Measurements from ENCODE around the gene GTPBP2.

The GTPBP2 gene

DNA sequence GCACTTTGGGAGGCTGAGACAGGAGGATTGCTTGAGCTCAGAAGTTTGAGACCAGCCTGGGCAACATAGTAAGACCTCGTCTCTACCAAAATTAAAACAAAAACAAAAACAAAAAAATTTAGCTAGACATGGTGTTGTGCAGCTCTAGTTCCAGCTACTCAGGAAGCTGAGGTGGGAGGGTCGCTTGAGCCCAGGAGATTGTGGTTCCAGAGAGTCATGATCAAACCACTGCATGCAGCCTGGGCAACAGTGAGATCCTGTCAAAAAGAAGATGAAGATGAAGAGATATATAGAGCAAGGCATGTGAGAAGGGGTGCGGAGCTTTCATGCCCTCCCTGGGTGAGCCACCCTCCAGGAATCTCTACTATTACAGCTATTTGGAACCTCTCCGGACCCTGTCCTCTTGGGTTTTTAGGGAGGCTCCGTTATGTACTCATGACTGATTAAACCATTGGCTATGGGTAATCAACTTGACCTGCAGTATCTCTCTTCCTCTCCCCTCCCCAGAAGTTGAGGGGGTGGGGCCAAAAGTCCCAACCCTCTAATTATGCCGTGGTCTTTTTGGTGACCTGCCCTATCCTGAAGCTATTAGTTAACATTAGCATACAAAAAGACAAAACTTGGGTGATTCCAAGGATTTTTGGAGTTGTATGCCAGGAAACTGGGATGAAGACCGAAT, 44.0 kb downstream of the GTPBP2 start:
- H3K27ac Mint-ChIP-seq: peak overlapping the region; percentile 81
- H3K4me3 Mint-ChIP-seq: peak overlapping the region; percentile 45
- H3K9me3 Mint-ChIP-seq (ENCODE audit: low read depth): no peaks in the 10 kb centered on the region
- H3K4me1 Mint-ChIP-seq (ENCODE audit: low read depth): peaks cover 27% of the 10 kb centered on the region
- H3K36me3 Mint-ChIP-seq: peaks cover 7% of the 10 kb centered on the region
- H3K27me3 Mint-ChIP-seq: no peaks in the 10 kb centered on the region

GRCh38 chr6:43582911-43583310, 46.2 kb downstream of the GTPBP2 start:
- H3K4me3 Mint-ChIP-seq: no peak overlapping the region
- H3K4me1 Mint-ChIP-seq (ENCODE audit: low read depth): peaks cover 41% of the 10 kb centered on the region
- no peaks in the 10 kb centered on the region for H3K27me3 Mint-ChIP-seq
- H3K36me3 Mint-ChIP-seq: peaks cover 3% of the 10 kb centered on the region
- no peaks in the 10 kb centered on the region for H3K9me3 Mint-ChIP-seq (ENCODE audit: low read depth)
- H3K27ac Mint-ChIP-seq: no peak overlapping the region

- Mint-ChIP-seq H3K27ac (no peak overlapping the region), H3K4me1 (ENCODE audit: low read depth) (peaks cover 38% of the 10 kb centered on the region), H3K4me3 (peak overlapping the region; percentile 75), H3K27me3 (no peaks in the 10 kb centered on the region), H3K9me3 (ENCODE audit: low read depth) (no peaks in the 10 kb centered on the region), H3K36me3 (no peaks in the 10 kb centered on the region)
Observed at GRCh38 chr6:43579171-43579570, 49.9 kb downstream of the GTPBP2 start.

GRCh38 chr6:43578748-43579147, 50.3 kb downstream of the GTPBP2 start:
- Mint-ChIP-seq H3K4me1 (ENCODE audit: low read depth) (peaks cover 34% of the 10 kb centered on the region), H3K27ac (peak overlapping the region; percentile 13), H3K36me3 (no peaks in the 10 kb centered on the region), H3K4me3 (peak overlapping the region; percentile 75), H3K9me3 (ENCODE audit: low read depth) (no peaks in the 10 kb centered on the region), H3K27me3 (no peaks in the 10 kb centered on the region)

DNA sequence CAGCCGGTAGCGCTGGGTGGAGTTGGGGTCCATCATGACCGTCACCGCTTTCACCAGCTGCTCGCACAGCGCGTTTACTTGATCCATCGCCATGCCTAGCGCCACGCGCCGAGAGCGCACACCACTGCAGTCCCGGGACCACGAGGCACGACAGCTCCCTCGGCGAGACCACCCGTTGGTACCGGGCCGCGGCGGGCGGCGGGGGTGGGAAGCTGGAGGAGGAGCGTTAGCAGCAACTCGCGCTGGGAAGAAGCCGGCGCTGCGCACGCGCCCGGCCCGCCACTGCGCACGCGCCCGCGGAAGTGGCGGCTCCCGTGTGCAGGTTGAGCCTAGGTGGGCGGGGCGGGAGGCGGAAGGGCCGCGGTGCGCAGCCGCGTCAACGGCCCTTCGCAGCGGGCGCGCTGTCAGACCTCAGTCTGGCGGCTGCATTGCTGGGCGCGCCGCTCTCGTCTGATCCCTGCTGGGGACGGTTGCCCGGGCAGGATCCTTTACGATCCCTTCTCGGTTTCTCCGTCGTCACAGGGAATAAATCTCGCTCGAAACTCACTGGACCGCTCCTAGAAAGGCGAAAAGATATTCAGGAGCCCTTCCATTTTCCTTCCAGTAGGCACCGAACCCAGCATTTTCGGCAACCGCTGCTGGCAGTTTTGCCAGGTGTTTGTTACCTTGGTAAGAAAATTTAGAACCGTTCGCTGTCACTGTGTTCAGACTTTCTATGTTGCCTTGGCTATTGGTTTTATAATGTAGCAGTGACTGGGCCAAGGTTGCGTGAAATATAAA, 53.1 kb downstream of the GTPBP2 start, which contains the start of the genes POLH and XPO5:
TSS of gene POLH (plus strand) at position 414 of the 780 bp plus-strand sequence. CDS start 6,135 bp downstream, outside the sequence.
TSS of gene XPO5 (minus strand) at position 267 of the 780 bp plus-strand sequence. CDS start at position 93, 174 bp downstream.
- H3K27ac Mint-ChIP-seq: peak within 1 kb of the TSS; percentile 89
- no peaks in the 10 kb centered on the region for H3K9me3 Mint-ChIP-seq (ENCODE audit: low read depth)
- peaks cover 36% of the 10 kb centered on the region for H3K4me1 Mint-ChIP-seq (ENCODE audit: low read depth)
- H3K27me3 Mint-ChIP-seq: no peaks in the 10 kb centered on the region
- H3K4me3 Mint-ChIP-seq: peak within 1 kb of the TSS; percentile 98
- peaks cover 6% of the 10 kb centered on the region for H3K36me3 Mint-ChIP-seq

DNA sequence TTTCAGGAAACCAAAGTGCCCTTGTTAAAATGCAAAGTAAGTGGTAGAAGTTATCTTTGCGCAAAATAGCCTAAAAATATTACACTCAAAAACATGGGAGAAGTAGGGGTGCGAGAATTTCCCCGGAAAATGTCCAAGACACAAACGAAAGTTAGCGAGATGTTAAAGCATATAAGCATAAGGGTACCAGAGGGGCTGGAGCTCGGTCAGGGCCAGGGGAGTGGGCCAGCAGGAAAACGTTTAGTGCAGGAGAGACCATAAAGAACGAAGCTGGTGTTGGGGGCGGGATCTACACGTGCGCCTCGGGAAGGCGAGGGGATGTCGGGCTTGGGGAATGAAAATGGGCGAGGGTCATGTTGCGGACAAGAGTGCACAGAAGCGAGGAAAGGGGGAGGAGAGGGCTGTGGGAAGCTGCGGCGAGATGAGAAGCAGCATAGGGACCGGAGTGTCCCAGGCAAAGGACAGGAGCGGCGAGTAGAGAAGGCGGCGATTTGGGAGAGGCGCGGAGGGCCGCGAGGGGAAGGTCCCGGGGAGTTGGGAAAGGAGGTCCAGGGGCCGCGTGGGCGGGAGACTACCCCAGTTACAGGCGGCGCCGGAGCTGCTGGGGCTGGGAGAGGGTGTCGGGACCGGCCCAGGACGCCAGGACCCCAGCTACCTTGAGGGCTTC, 53.8 kb downstream of the GTPBP2 start:
- H3K9me3 Mint-ChIP-seq (ENCODE audit: low read depth): no peaks in the 10 kb centered on the region
- peak overlapping the region; percentile 89 for H3K27ac Mint-ChIP-seq
- H3K4me1 Mint-ChIP-seq (ENCODE audit: low read depth): peaks cover 39% of the 10 kb centered on the region
- H3K4me3 Mint-ChIP-seq: peak overlapping the region; percentile 98
- H3K36me3 Mint-ChIP-seq: peaks cover 9% of the 10 kb centered on the region
- H3K27me3 Mint-ChIP-seq: no peaks in the 10 kb centered on the region

DNA sequence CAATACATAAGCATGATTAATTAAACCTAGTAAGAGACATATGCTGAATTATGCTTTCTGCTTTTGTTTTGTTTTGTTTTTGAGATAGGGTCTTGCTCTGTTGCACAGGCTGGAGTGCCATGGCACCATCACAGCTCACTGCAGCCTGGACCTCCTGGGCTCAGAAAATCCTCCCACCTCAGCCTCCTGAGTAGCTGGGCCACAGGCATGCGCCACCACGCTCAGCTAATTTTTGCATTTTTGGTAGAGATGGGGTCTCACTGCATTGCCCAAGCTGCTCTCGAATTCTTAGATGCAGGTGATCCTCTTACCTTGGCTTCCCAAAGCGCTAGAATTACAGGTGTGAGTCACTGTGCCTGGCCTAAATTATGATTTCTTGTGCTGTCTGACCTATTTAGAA, 57.0 kb downstream of the GTPBP2 start:
- peaks cover 15% of the 10 kb centered on the region for H3K36me3 Mint-ChIP-seq
- H3K9me3 Mint-ChIP-seq (ENCODE audit: low read depth): no peaks in the 10 kb centered on the region
- peaks cover 19% of the 10 kb centered on the region for H3K4me1 Mint-ChIP-seq (ENCODE audit: low read depth)
- no peak overlapping the region for H3K4me3 Mint-ChIP-seq
- H3K27ac Mint-ChIP-seq: peak overlapping the region; percentile 36
- H3K27me3 Mint-ChIP-seq: no peaks in the 10 kb centered on the region

GRCh38 chr6:43570876-43571441, 58.1 kb downstream of the GTPBP2 start:
- no peaks in the 10 kb centered on the region for H3K27me3 Mint-ChIP-seq
- peak overlapping the region; percentile 67 for H3K27ac Mint-ChIP-seq
- no peaks in the 10 kb centered on the region for H3K9me3 Mint-ChIP-seq (ENCODE audit: low read depth)
- H3K36me3 Mint-ChIP-seq: peaks cover 15% of the 10 kb centered on the region
- no peak overlapping the region for H3K4me3 Mint-ChIP-seq
- H3K4me1 Mint-ChIP-seq (ENCODE audit: low read depth): peaks cover 19% of the 10 kb centered on the region

Data from activated naive CD8-positive, alpha-beta T cell (primary cell).